ENCODE measurements around the gene LLCFC1.

The LLCFC1 gene

GRCh38 chr7:142932386-142933091 is 6.7 kb upstream of the LLCFC1 start:
- Mint-ChIP-seq H3K36me3 (ENCODE audit: low read depth) (no peaks in the 10 kb centered on the region), H3K4me3 (no peak overlapping the region), H3K27me3 (ENCODE audit: low read depth) (peaks cover 18% of the 10 kb centered on the region), H3K27ac (no peak overlapping the region), H3K4me1 (no peaks in the 10 kb centered on the region), H3K9me3 (no peaks in the 10 kb centered on the region)
- TF ChIP-seq CTCF (IDR thresholded peaks at IDR 0.05; ENCODE audit: unreplicated experiment in 3 of 3): no peak

- Mint-ChIP-seq H3K27ac (no peak overlapping the region), H3K36me3 (ENCODE audit: low read depth) (no peaks in the 10 kb centered on the region), H3K27me3 (ENCODE audit: low read depth) (peaks cover 16% of the 10 kb centered on the region), H3K4me3 (no peak overlapping the region), H3K9me3 (no peaks in the 10 kb centered on the region), H3K4me1 (no peaks in the 10 kb centered on the region)
- no peak for TF ChIP-seq CTCF (IDR thresholded peaks at IDR 0.05; ENCODE audit: unreplicated experiment in 3 of 3)
Observed at GRCh38 chr7:142933092-142933475, 6.2 kb upstream of the LLCFC1 start.

- Mint-ChIP-seq H3K27me3 (ENCODE audit: low read depth) (peaks cover 12% of the 10 kb centered on the region), H3K4me1 (no peaks in the 10 kb centered on the region), H3K9me3 (no peaks in the 10 kb centered on the region), H3K27ac (no peak within 1 kb of the TSS), H3K4me3 (no peak within 1 kb of the TSS), H3K36me3 (ENCODE audit: low read depth) (no peaks in the 10 kb centered on the region)
- no peak for TF ChIP-seq CTCF (IDR thresholded peaks at IDR 0.05; ENCODE audit: unreplicated experiment in 3 of 3)
Observed at GRCh38 chr7:142933624-142934023, 5.7 kb upstream of the LLCFC1 start, which contains the start of gene TRPV5. TRPV5 (minus strand) TSS chr7:142933746; CDS start chr7:142933459, 287 bp downstream.

- Mint-ChIP-seq H3K4me3 (no peak overlapping the region), H3K27ac (no peak overlapping the region), H3K36me3 (ENCODE audit: low read depth) (no peaks in the 10 kb centered on the region), H3K9me3 (no peaks in the 10 kb centered on the region), H3K4me1 (no peaks in the 10 kb centered on the region), H3K27me3 (ENCODE audit: low read depth) (peaks cover 12% of the 10 kb centered on the region)
- no peak for TF ChIP-seq CTCF (IDR thresholded peaks at IDR 0.05; ENCODE audit: unreplicated experiment in 3 of 3)
Observed at GRCh38 chr7:142934056-142934455, 5.2 kb upstream of the LLCFC1 start.

- Mint-ChIP-seq H3K9me3 (no peaks in the 10 kb centered on the region), H3K27me3 (ENCODE audit: low read depth) (peaks cover 9% of the 10 kb centered on the region)
Observed at GRCh38 chr7:142935941-142936565, 3.2 kb upstream of the LLCFC1 start.

More at GRCh38 chr7:142935941-142936565, 3.2 kb upstream of the LLCFC1 start:
- no peak overlapping the region for H3K27ac Mint-ChIP-seq
- no peak overlapping the region for H3K4me3 Mint-ChIP-seq
- no peak for TF ChIP-seq CTCF (IDR thresholded peaks at IDR 0.05; ENCODE audit: unreplicated experiment in 3 of 3)
- no peaks in the 10 kb centered on the region for H3K4me1 Mint-ChIP-seq
- H3K36me3 Mint-ChIP-seq (ENCODE audit: low read depth): no peaks in the 10 kb centered on the region

All from nephron (organoid).